22Rv1 (cell line): Measurements from ENCODE around the gene FIGLA.

Experiments
- ZFX ChIP-seq: fragments of 450-650 bp; IDR thresholded peaks from 2 replicates; pipeline ENCODE4 v1.6.1; 2017; ENCODE audit warnings: antibody characterized with exemption, borderline replicate concordance
- TF ChIP-seq, protein P1 (sequence below): fragments of 450-650 bp; IDR thresholded peaks from 2 replicates; pipeline ENCODE4 v1.5.1; 2017; ENCODE audit warnings: mild to moderate bottlenecking

GRCh38 chr2:70793450-70793849, 3.0 kb upstream of the FIGLA start:
- TF ChIP-seq, protein P1, sequence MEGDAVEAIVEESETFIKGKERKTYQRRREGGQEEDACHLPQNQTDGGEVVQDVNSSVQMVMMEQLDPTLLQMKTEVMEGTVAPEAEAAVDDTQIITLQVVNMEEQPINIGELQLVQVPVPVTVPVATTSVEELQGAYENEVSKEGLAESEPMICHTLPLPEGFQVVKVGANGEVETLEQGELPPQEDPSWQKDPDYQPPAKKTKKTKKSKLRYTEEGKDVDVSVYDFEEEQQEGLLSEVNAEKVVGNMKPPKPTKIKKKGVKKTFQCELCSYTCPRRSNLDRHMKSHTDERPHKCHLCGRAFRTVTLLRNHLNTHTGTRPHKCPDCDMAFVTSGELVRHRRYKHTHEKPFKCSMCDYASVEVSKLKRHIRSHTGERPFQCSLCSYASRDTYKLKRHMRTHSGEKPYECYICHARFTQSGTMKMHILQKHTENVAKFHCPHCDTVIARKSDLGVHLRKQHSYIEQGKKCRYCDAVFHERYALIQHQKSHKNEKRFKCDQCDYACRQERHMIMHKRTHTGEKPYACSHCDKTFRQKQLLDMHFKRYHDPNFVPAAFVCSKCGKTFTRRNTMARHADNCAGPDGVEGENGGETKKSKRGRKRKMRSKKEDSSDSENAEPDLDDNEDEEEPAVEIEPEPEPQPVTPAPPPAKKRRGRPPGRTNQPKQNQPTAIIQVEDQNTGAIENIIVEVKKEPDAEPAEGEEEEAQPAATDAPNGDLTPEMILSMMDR: no peak
- TF ChIP-seq ZFX: no peak
